MM.1S (cell line): ENCODE measurements around the gene PACS2.

Experiments used
- CTCF ChIP-seq: fragments of 300-600 bp; sonication (generic); IDR thresholded peaks from 2 replicates; pipeline ENCODE4 v1.5.1; 2016; ENCODE audit warnings: antibody characterized with exemption, low read length, mixed read lengths
- EZH2 ChIP-seq: fragments of 300-600 bp; sonication (generic); optimal IDR thresholded peaks from 2 replicates; pipeline ENCODE3; 2017; ENCODE audit warnings: low read depth, mild to moderate bottlenecking, antibody characterized with exemption, low read length, mixed read lengths

- TF ChIP-seq CTCF = no peak
- TF ChIP-seq EZH2 = no peak
These were observed 39.9 kb upstream of the PACS2 start for GRCh38 chr14:105274637-105275036.
